NCI-H69 (cell line): ENCODE measurements around the gene TAP2.
"Not testable (repeated sequence)": the region's sequence is repeated elsewhere in the genome, so short reads cannot be mapped to it uniquely, and the experiment has no call there.

ENCODE experiments used
- DNase-seq: peaks from one replicate; lab custom pipeline; 2025; lab: John Stamatoyannopoulos, UW

TAP2 gene

GRCh38 chr6:32835167-32835893, 3.2 kb downstream of the TAP2 start:
- DNase-seq: no peak

- no peak for DNase-seq
Measured at GRCh38 chr6:32833664-32834063, 4.9 kb downstream of the TAP2 start.

GRCh38 chr6:32832535-32832934, 6.0 kb downstream of the TAP2 start:
- no peak for DNase-seq

DNA sequence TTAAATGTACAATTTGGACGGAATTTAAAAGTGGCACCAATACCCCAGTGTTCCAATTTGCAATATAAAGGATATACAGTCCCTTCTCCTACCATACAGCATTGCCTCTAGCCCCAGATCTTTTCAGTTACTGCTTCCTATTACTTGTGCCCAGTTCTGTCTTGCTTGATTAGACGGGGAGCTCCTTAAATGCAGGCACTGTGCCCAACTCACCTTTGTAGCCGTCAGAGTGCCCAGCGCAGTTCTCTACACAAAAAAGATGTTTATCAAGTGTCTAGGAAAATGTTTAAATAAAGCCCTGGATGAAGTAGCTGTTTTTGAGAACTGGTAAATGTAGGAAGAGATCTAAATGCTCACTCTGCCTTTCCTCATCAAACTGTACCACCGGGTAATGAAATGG, 7.6 kb downstream of the TAP2 start:
- no peak for DNase-seq

- DNase-seq: no peak
Measured at GRCh38 chr6:32830017-32830416, 8.5 kb downstream of the TAP2 start.

DNA sequence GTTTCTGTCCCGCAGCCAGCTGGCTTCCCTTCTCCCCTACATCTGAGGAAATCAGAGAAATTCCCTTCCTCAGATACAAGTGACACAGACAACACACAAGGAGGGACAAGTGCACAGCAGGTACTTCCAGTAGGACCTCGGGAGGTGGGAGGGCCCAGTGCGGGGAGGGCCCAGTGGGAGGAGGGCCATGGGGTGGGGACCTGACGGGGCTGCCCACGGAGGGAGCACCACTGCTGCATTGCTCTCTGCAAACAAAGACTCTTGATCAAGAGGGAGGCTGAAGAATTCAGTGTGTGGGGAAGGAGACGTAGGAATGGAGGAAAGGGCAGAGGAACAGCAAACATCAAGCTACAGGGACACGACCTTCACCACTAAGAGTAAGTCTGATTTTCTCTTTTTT, 9.0 kb downstream of the TAP2 start:
- no peak for DNase-seq

DNA sequence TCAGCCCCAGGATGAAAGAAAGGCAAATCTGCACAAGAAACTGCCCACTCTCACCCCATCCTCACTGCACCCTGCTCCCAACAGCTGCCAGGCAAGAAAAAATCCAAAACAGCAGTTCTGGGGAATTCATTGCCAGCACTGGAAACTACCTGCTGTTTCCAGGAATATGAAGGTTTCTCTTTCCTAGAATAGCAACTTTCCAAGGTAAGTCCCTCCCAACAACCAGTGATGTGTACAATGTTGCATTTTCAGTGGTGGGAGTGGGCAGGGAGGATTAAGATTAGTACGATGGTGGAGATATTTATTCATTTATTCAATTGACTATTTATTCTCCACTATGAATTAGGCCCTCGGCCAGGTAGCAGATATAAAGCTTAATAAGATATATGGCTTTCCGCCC, 11.5 kb downstream of the TAP2 start:
- DNase-seq: no peak

DNA sequence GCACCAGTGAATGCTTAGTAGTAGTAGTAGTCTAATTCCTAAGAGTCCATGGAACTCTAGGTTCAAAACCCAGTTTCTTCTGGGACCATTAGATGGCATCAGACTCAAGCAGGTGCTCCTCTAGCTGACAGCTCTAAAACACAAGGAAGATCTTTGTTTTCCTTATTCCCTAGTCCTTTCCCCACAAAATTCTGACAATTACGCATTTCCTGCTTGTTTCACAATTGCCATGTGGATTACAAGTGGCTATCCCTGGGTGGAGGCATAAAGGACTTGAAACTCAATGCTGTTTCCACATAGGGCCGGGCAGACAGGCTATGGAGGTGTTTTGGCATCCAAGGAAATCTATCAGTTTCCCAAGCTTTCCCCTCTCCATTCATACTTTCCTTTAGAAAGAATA, 12.6 kb downstream of the TAP2 start:
- DNase-seq: peak; percentile 7

- no peak for DNase-seq
Measured at GRCh38 chr6:32819729-32820128, 18.8 kb downstream of the TAP2 start.

- no peak for DNase-seq
Measured at GRCh38 chr6:32818867-32819266, 19.7 kb downstream of the TAP2 start.

DNA sequence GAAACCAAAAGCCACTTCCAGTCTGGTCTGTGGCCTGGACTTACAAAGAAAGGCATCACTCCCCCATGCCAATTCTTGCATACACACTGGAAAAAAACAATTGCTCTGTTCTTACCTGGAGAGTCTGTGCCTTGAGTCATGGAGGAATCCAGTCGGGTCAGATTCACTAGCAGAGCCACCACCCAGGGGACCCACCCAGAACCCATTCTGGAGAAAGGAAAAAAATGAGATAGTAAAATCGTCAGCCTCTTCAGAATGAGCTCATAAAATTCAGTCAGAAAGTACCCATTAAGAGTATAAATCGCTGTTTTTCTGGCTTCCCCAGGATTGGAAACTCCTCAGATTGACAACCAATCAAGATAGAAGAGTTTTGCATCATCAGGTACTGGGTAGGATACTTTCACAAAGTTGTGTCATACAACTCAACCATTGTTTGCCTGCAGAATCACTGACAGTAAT, 21.8 kb downstream of the TAP2 start, which contains the start of gene HLA-DOB:
TSS of gene HLA-DOB (minus strand) at position 257 of the 459 bp plus-strand sequence. CDS start at position 206, 51 bp downstream.
- DNase-seq: no peak

DNA sequence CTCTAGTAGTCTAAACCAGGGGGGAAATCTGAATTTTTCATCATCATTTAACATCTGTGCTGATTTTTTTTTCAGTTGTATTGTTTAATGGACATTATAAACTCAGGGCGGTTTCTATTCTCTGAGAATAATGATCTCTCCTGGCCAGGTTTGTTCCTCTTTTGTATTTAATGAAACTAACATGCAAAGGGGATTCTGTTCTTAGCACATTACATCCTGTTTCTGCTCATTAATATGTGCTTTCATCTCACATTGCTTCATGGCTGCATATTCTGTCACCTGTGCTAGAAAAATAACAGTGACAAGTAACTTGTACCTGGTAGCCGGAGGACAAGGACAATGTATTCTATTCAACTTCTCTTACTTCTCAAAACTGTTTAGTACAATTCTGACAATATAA, 22.5 kb downstream of the TAP2 start:
- DNase-seq: no peak

DNA sequence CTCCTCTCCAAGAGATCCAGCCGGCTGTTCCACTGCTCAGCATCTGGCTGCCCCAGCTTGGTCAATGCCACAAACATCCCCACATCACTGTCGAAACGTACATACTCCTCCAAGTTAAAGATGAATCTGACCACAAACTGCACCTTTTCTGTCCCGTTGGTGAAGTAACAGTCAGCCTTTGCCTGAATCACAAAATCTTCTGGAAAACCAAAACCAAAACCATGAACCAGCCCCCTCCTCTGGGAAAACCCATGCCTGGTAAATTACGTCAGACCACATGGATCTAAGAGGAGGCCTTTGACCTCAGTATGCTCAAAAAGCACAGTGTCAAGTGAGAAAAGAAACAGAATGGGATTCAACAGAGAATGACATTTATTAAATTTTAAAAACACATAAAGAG, 23.4 kb downstream of the TAP2 start:
- DNase-seq: no peak

DNA sequence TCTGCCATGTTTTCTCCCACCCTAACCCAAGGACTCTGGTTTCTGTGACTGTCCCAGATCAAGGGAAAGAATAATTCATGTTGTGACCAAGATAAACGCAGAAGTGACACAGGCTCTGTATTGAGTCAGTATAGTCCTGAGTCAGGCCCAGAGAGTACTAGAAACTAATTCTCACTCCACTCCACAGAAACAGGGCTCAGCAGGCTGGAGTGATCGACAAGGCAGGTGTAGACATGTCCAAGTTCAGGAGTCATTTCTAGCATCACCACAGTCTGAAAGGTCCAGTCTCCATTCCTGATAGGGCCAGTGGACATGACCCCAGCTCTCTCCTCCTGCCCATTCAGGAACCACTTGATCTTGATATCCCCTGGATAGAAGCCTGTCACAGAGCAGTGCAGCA, 24.4 kb downstream of the TAP2 start:
- DNase-seq: no peak

DNA sequence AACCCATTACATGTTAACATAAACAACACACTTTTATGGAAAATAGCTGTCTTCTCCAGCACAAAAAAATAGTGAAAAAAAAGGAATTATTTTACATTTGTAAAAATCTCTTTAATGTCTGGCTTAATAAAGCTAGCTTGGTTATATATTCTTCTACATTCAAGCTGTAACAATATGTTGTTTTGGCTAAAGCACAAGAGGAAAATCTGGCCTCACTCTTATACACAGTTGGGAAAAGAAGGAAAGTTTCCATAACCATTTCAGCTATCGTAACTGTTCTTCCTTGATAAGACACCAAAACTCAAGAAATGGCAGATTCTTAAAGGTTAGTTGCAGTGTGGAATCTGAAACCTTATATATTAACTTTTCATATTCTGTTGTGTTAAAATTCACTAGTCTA, 29.4 kb downstream of the TAP2 start:
- no peak for DNase-seq

DNA sequence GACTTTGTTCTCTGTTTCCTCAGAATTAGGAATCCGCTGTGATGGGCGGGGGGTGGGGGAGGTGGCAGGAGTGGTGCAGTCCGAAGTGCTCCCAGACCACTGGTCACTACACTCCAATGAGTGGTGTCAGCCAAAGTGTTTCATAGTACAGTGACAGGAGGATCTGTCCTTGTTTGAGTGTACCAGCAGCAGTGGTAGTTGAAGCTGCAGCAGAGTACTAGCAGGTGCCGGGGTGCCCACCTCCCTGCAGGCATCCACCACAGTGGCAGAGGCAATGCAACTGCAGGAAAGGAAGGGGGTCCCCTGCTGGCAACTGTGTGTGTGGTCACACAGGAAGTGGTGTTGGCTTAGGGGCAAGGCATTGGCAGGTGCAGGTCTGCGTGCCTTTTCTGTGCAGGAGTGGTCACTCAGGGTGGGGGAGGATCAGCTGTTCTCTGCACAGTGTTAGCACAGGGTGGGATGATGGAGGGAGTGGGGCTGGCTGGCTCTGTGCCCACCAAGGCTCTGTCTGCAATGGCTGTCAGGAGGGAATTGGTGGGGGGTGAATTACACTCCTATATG, 31.4 kb downstream of the TAP2 start:
- peak; percentile 7 for DNase-seq

DNA sequence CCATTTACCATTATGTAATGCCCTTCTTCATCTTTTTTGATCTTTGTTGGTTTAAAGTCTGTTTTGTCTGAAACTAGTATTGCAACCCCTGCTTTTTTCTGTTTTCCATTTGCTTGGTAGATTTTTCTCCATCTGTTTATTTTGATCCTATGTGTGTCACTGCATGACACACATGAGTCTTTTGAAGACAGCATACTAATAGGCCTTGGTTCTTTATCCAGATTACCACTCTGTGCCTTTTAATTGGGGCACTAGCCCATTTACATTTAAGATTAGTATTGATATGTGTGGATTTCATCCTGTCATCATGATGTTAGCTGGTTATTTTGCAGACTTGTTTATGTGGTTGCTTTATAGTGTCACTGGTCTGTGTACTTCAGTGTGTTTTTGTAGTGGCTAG, 33.1 kb downstream of the TAP2 start:
- not testable (repeated sequence) for DNase-seq

DNA sequence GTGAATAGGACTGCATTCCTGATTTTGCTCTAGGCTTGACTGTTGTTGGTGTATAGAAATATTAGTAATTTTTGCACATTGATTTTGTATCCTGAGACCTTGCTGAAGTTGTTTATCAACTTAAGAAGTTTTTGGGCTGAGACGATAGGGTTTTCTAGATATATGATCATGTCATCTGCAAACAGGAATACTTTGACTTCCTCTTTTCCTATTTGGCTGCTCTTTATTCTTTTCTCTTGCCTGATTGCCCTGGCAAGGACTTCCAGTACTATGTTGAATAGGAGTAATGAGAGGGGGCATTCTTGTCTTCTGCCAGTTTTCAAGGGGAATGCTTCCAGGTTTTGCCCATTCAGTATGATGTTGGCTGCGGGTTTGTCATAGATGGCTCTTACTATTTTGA, 35.1 kb downstream of the TAP2 start:
- DNase-seq: no peak

GRCh38 chr6:32799740-32800139, 38.8 kb downstream of the TAP2 start:
- no peak for DNase-seq

DNA sequence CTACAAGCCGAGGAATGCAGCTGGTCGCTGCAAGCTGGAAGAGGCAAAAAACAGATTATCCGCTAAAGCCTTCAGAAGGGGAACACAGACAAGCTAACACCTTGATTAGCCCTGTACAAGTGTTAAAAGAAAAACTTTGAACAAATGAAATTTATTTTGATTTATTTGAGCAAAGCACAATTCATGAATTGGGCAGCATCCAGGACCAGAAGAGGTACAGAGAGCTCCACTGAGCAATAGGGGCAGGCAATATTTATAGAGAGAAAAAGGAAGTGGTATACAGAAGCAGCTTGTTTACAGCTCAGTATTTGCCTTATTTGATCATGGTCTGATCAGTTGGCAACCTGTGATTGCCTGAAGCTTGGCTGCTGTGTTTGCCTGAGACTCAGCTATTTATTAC, 39.4 kb downstream of the TAP2 start:
- no peak for DNase-seq

DNA sequence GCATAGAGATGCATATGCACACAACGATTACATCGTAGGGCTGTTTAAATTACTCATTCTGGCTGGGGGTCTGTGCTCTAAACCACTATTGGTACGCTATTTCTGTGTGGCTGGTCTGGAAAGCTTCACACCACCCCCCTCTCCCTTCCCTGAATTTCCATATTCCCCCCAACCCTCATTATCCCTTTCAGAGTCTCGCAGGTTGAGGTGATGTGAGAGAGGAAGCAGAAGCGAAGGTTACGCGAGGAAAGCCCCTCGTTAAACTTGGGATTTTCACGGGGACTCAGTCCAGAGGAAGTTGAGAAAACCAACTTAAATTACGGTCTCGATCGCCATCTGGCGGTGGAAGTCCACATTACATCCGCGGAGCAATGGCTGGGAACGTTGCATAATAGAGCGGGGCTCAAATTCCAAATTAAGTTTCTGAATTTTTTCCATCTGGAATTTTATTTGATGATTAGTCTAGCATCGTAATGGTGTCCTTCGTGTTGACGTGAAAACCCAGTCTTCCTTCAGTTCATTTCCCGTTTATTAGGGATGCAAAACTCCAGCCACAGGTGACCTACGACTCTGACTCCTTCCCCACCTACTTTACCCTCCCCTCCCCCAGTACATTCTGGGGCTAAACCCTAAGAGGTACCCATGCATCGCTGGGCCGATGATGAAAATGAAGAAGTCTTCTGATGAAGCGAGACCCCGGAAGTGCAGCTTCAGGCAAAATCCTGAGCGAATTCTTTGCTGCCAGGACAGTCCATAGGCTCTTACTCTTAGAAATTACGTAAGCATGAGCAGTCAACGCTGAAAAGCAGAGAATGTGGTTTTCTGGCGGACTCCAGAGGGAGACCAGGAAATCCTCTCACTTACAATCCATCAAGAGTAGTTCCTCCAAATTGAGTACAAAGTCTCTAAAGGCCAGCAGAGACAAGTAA, 41.4 kb downstream of the TAP2 start:
- DNase-seq: peak; percentile 49

GRCh38 chr6:32794510-32794909, 44.0 kb downstream of the TAP2 start:
- DNase-seq: no peak

GRCh38 chr6:32792901-32793435, 45.6 kb downstream of the TAP2 start:
- DNase-seq: no peak
